K562 (cell line): Measurements from ENCODE around the gene NPTX2.

Experiments used
- BRCA1 ChIP-seq, 2 experiments: fragments of 450-650 bp in 1 of 2; sonication (generic) in 1 of 2; formaldehyde crosslinking in 1 of 2; IDR thresholded peaks; 2 replicates each; pipeline versions ENCODE4 v1.5.0 to v1.6.1; 2017 to 2020; ENCODE audit warnings: mild to moderate bottlenecking in 1 of 2, missing genetic modification reagents in 1 of 2
- BRD4 ChIP-seq: fragments of 200-600 bp; sonication (generic); IDR thresholded peaks from 2 replicates; pipeline ENCODE4 v1.6.1; 2017; ENCODE audit warnings: inconsistent platforms
- CTCF ChIP-seq, 3 experiments: IDR thresholded peaks in 2 of 3; conservative IDR thresholded peaks in 1 of 3; 2 replicates each; pipeline ENCODE4 v1.5.1; 2011 to 2012; ENCODE audit warnings: low read length in 3 of 3, mild to moderate bottlenecking in 3 of 3, control low read depth in 2 of 3, improper control_type of control experiment in 1 of 3, inconsistent platforms in 1 of 3, low read depth in 1 of 3, mixed read lengths in 1 of 3, moderate library complexity in 1 of 3; ENCODE audit not compliant: insufficient read depth in 2 of 3
- NFRKB ChIP-seq: fragments of 450-650 bp; IDR thresholded peaks from 2 replicates; pipeline ENCODE4 v1.6.1; 2016; ENCODE audit warnings: low read depth
- TCF7L2 ChIP-seq: fragments of 150-350 bp; IDR thresholded peaks from 2 replicates; pipeline ENCODE4 v1.6.1; 2016; ENCODE audit warnings: low read depth, mild to moderate bottlenecking, low read length, moderate library complexity
- XRCC5 ChIP-seq: fragments of 200-400 bp; formaldehyde crosslinking; IDR thresholded peaks from 2 replicates; pipeline ENCODE4 v1.6.1; 2017; ENCODE audit warnings: low read depth, mild to moderate bottlenecking, low read length
- ZNF75A ChIP-seq: fragments of 450-650 bp; formaldehyde crosslinking; IDR thresholded peaks from 2 replicates; pipeline ENCODE4 v1.4.0; 2020; ENCODE audit warnings: mild to moderate bottlenecking
- ZZZ3 ChIP-seq: fragments of 450-650 bp; IDR thresholded peaks from 2 replicates; pipeline ENCODE4 v1.6.1; 2016; ENCODE audit warnings: antibody characterized with exemption, mild to moderate bottlenecking, moderate library complexity

GRCh38 chr7:98630770-98631169 lies 13.7 kb downstream of the NPTX2 start:
- TF ChIP-seq BRD4 (no peak), XRCC5 (no peak), CTCF (IDR thresholded peaks at IDR 0.05 in 2 of 3, conservative IDR thresholded peaks at IDR 0.05 in 1 of 3; ENCODE audit: insufficient read depth in 2 of 3, low read depth in 1 of 3, low read length in 3 of 3) (no peak), NFRKB (no peak), TCF7L2 (no peak), BRCA1 (IDR thresholded peaks at IDR 0.05) (no peak), BRCA1 (CRISPR knock-in tag; IDR thresholded peaks at IDR 0.05) (no peak), ZNF75A (no peak), ZZZ3 (no peak)
